ENCODE results near the gene ANKRD16.

Gene ANKRD16

DNA sequence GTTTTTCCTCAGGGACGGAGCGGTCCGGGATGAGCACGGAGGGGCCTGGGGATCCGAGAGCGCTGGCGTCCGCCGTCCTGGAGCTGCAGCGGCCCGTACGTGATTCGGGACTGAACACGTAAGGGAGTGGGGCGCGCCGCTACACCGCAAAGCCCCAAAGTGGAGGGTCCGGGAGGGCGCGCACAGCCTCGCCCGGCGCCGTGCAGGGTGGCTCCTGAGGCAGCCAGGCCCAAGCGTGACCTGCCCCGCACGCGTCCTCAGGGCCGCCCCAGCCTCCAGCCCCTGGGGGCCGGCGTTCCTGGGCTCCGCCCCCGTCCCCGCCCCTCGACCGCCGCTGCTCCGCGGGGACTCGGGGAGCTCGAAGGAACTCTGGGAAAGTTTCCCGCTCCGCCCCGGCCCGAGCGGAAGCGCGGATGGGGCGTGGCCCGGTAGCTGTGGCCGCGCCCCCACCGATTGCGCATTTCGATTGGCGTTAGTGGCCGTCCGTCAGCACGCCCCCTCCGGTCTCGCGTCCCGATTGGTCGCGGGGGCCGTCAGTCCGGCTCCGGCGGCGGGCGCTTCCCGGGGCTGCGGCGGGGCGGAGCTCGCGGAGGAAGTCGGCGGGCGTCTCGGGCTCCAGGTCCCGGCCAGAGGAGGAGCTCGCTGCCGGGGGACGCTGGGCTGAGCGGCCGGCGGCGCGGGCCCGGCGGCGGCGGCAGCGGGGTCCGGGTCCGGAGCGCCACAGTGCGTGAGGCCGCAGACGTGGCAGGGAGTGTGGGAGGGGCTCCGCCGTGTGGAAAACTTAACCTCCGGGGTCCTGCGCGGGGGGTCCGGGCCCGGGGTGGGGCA lies at the start of gene ANKRD16, which contains the start of gene FBH1:
TSS of gene ANKRD16 (minus strand) at position 270 of the 828 bp plus-strand sequence. CDS start 539 bp downstream, outside the sequence.
TSS of gene FBH1 (plus strand) at position 620 of the 828 bp plus-strand sequence. CDS start at position 723, 103 bp downstream.
- DNase-seq (peak; percentile 99), ATAC-seq (replicated peaks) (peak; percentile 86 to 88)
- Mint-ChIP-seq H3K4me3 (peak within 1 kb of the TSS; percentile 90 to 97), H3K4me1 (peaks cover 37 to 68% of the 10 kb centered on the region in 2 donors), H3K27ac (peak within 1 kb of the TSS; percentile 91), H3K9me3 (no peaks in the 10 kb centered on the region), H3K27me3 (no peaks in the 10 kb centered on the region), H3K36me3 (peaks cover 40 to 51% of the 10 kb centered on the region in 2 donors)

DNA sequence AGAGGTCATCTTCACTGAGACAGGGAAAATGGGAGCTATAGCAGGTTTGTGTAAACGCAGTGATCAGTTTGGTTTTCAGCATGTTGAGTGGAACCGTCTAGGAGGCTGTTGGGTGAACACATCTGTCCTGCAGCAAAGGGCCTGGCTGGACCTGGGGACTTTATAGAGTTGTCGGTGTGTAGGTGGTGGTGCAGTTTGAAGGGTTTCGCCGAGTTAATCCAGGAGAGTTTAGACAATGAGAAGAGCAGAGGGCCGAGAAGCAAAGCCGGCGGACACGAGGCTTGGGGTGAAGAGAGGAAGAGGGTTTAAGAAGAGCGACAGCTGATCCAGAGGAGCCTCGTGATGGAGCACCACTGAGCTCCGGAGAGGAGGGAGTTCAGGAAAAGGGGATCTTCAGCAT lies 48.6 kb upstream of the ANKRD16 start:
- DNase-seq (no peak), ATAC-seq (replicated peaks) (no peak)
- peak overlapping the region; percentile 6 for H3K27ac Mint-ChIP-seq
- H3K4me3 Mint-ChIP-seq, result no peak overlapping the region
- no peaks in the 10 kb centered on the region for H3K4me1 Mint-ChIP-seq
- no peaks in the 10 kb centered on the region for H3K9me3 Mint-ChIP-seq
- peaks cover 25 to 39% of the 10 kb centered on the region in 2 donors for H3K36me3 Mint-ChIP-seq
- no peaks in the 10 kb centered on the region for H3K27me3 Mint-ChIP-seq

DNA sequence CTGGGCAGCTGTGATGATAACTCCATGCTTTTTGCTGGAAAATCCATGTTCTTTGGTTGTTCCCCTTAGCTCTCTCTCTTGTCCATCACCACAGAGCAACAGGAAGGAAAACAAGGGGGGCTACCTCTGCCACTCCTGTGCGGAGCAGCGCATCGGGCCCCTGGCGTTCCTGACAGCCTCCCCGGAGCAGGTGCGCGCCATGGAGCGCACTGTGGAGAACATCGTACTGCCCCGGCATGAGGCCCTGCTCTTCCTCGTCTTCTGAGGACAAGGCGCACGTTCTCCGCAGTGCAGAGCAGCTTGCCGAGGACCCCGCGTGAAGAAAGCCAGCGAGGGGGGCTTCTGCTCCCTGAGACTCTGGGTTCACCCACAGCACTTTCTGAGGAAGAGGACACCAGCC lies 47.3 kb upstream of the ANKRD16 start:
- no peak overlapping the region for H3K27ac Mint-ChIP-seq
- H3K4me3 Mint-ChIP-seq, result no peak overlapping the region
- H3K36me3 Mint-ChIP-seq, result peaks cover 33 to 49% of the 10 kb centered on the region in 2 donors
- no peak for DNase-seq
- no peaks in the 10 kb centered on the region for H3K9me3 Mint-ChIP-seq
- no peak for ATAC-seq (replicated peaks)
- no peaks in the 10 kb centered on the region for H3K4me1 Mint-ChIP-seq
- no peaks in the 10 kb centered on the region for H3K27me3 Mint-ChIP-seq

DNA sequence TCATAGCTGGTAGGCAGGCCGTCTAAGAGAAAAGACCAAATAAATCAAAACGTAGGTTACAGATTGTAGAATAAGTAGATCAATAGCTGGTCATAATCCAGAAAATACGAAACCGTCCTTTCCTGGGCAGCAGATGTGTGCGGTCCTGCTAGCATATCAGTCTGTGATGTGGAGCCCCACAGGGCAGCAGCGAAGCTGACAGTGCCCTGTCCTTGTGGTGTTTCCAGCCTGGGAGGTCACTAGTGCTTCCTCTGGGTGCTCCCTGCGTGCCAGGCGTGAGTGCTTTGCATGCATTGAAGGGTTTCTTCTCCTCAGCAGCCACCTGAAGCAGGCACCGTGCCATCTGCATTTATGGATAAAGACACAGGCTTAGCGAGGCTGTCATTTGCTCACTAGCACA lies 45.9 kb upstream of the ANKRD16 start:
- no peak for ATAC-seq (replicated peaks)
- Mint-ChIP-seq H3K27ac (no peak overlapping the region), H3K4me1 (no peaks in the 10 kb centered on the region), H3K9me3 (no peaks in the 10 kb centered on the region), H3K27me3 (no peaks in the 10 kb centered on the region), H3K4me3 (no peak overlapping the region), H3K36me3 (peaks cover 36 to 61% of the 10 kb centered on the region in 2 donors)
- no peak for DNase-seq

DNA sequence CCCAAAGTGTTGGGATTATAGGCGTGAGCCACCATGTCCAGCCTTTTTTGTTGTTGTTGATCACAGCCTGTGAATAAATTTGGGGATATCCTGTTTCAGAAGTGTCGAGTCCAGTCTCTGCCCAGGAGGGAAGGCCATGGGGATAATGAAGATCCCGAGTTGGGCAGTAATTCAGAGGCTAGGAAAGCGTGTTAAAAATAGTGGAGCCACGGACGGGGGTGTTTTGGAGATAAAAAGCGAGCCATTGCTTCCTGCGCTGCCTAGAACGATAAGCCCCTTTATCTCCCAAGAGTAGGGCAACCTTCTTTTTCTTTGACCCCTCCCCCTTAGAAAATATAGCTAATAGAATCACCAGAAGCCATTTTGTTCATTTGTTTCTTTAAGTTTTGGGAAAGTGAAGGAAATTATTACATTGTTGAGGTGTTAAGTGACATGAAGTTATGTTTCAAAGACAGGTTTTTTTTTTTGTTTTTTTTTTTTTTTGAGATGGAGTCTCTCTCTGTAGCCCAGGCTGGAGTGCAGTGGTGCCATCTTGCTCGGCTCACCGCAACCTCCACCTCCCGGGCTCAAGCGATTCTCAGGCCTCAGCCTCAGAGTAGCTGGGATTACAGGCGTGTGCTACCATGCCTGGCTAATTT lies 44.3 kb upstream of the ANKRD16 start:
- Mint-ChIP-seq H3K4me1 (peaks cover 0 to under 1% of the 10 kb centered on the region in 2 donors), H3K27ac (peak overlapping the region; percentile 59), H3K36me3 (peaks cover 41 to 71% of the 10 kb centered on the region in 2 donors), H3K4me3 (no peak overlapping the region), H3K9me3 (no peaks in the 10 kb centered on the region), H3K27me3 (no peaks in the 10 kb centered on the region)
- DNase-seq, result no peak
- no peak for ATAC-seq (replicated peaks)

DNA sequence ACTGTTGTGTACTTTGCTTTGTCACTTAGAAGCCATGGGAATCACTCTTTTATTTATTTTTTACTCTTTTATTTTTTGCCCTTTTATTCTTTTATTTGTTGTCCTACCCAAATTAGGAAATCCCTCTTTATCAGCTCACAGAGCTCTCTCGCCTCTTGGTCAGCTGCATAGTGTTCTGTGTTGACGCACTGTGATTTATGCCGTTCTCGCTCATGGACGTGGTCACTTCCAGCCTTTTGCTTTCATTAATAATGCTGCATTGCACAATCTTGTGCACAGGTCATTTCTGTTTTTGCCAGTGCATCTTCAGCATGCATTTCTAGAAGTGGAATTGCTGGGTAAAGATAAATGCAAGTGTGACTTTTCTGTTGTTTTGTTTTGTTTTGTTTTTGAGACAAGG lies 42.7 kb upstream of the ANKRD16 start:
- H3K4me3 Mint-ChIP-seq, result no peak overlapping the region
- H3K36me3 Mint-ChIP-seq, result peaks cover 36 to 69% of the 10 kb centered on the region in 2 donors
- no peaks in the 10 kb centered on the region for H3K9me3 Mint-ChIP-seq
- no peak for ATAC-seq (replicated peaks)
- no peaks in the 10 kb centered on the region for H3K27me3 Mint-ChIP-seq
- H3K27ac Mint-ChIP-seq, result no peak overlapping the region
- DNase-seq, result no peak
- peaks cover 0 to 3% of the 10 kb centered on the region in 2 donors for H3K4me1 Mint-ChIP-seq

DNA sequence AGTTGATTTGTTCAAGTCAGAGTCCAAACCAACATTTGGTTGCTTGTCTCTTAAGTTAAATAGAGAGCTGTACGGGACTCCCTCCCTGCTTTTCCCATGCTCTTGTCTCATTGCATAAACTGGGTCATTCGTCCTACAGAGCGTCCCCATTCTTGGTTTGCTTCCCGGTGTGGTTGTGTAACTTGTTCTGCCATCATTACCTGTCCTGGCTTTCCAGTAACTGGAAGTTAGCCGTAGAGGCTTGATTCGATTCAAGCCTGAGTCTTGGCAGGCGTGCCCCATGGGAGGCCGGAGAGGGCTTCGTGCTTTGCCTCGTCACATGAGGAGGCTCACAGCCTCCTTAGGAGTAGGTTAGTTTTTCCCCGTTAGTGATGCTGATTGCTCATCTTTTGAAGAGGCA lies 40.6 kb upstream of the ANKRD16 start:
- H3K9me3 Mint-ChIP-seq, result no peaks in the 10 kb centered on the region
- H3K27ac Mint-ChIP-seq, result no peak overlapping the region
- no peak for ATAC-seq (replicated peaks)
- H3K4me3 Mint-ChIP-seq, result no peak overlapping the region
- H3K27me3 Mint-ChIP-seq, result no peaks in the 10 kb centered on the region
- no peak for DNase-seq
- H3K4me1 Mint-ChIP-seq, result peaks cover 0 to 3% of the 10 kb centered on the region in 2 donors
- peaks cover 35 to 62% of the 10 kb centered on the region in 2 donors for H3K36me3 Mint-ChIP-seq

DNA sequence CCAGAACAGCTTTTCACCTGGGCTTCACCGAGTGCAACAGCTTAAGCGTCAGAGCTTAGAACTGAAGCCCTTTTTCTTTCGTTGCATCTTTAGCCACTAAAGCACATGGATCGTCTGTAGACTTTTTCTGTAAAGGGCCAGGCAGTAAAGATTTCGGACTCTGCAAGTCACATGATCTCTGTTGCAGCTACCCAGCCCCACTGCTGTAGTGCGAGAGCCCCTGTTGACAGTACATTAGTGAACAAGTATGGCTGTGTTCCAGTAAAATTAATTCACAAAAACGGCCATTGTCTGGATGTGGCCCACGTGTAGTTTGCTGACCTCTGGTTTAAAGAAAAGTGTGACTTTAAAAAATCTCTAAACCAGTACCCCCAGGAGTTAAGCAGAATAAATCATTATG lies 39.7 kb upstream of the ANKRD16 start:
- Mint-ChIP-seq H3K36me3 (peaks cover 40 to 69% of the 10 kb centered on the region in 2 donors), H3K4me1 (peaks cover 0 to 3% of the 10 kb centered on the region in 2 donors), H3K27me3 (no peaks in the 10 kb centered on the region), H3K27ac (no peak overlapping the region), H3K4me3 (no peak overlapping the region), H3K9me3 (no peaks in the 10 kb centered on the region)
- ATAC-seq (replicated peaks) (no peak), DNase-seq (no peak)

DNA sequence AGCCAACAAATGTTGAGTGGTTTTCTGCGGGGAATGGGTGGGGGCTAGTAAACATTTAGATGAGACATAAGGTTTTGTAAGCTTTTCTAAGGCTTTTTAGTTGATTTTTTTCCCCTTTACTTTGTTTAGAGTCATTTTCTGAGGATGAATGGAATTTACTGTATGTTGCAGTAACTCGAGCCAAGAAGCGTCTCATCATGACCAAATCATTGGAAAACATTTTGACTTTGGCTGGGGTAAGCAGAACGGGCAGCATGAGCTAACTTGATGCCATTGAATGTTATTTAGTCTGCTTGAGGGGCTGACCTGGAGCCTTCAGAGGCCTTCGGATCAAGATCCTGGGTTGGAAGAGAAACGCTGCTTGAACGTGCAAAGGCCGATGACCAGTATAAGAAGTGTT lies 37.6 kb upstream of the ANKRD16 start:
- peaks cover 46 to 75% of the 10 kb centered on the region in 2 donors for H3K36me3 Mint-ChIP-seq
- no peak for ATAC-seq (replicated peaks)
- H3K4me3 Mint-ChIP-seq, result no peak overlapping the region
- peak overlapping the region; percentile 56 for H3K27ac Mint-ChIP-seq
- DNase-seq, result no peak
- no peaks in the 10 kb centered on the region for H3K9me3 Mint-ChIP-seq
- peaks cover 0 to 3% of the 10 kb centered on the region in 2 donors for H3K4me1 Mint-ChIP-seq
- H3K27me3 Mint-ChIP-seq, result no peaks in the 10 kb centered on the region

DNA sequence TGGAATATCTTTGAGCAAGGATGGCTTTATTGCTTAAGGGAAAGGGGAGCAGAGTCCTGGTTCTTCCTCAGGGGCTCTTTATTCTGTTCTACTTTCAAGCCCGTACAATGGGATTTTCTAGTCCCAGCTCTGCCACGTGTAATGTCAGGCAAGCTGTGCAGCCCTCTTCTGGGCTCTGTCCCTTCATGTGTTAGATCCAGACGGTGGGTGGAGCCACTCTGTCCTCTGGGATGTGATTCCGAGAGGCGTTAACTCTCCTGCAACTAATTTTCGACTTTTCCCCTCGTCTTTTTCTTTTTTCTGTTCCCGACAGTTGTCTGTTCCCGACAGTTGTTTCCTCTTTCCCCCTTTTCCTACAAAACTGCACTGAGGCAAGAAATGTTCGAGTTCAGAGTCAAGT lies 35.2 kb upstream of the ANKRD16 start:
- Mint-ChIP-seq H3K4me1 (peaks cover 0 to 7% of the 10 kb centered on the region in 2 donors), H3K27ac (no peak overlapping the region), H3K36me3 (peaks cover 48 to 71% of the 10 kb centered on the region in 2 donors), H3K9me3 (no peaks in the 10 kb centered on the region), H3K4me3 (no peak overlapping the region), H3K27me3 (no peaks in the 10 kb centered on the region)
- no peak for DNase-seq
- no peak for ATAC-seq (replicated peaks)

DNA sequence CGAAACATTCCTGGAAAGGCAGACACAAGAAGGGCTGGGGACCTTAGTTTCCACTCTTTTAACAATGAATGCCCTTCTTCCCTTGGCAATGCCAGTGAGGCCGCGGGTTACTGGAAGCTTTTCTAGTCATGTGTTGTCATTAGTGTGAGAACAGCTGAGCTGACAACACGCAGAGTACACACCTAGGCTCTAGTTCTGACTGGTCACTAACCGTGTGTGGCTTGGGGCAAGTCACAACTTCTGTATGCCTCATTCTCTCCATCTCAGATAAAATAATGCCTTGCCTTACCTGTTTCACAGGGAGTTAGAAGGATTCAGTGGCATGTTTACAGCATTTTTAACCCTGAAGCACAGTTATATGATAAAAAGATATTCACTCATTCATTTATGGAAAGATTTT lies 32.1 kb upstream of the ANKRD16 start:
- DNase-seq (no peak), ATAC-seq (replicated peaks) (no peak)
- no peaks in the 10 kb centered on the region for H3K27me3 Mint-ChIP-seq
- peaks cover 0 to 3% of the 10 kb centered on the region in 2 donors for H3K4me1 Mint-ChIP-seq
- H3K9me3 Mint-ChIP-seq, result no peaks in the 10 kb centered on the region
- no peak overlapping the region for H3K4me3 Mint-ChIP-seq
- H3K36me3 Mint-ChIP-seq, result peaks cover 52 to 69% of the 10 kb centered on the region in 2 donors
- no peak overlapping the region for H3K27ac Mint-ChIP-seq

DNA sequence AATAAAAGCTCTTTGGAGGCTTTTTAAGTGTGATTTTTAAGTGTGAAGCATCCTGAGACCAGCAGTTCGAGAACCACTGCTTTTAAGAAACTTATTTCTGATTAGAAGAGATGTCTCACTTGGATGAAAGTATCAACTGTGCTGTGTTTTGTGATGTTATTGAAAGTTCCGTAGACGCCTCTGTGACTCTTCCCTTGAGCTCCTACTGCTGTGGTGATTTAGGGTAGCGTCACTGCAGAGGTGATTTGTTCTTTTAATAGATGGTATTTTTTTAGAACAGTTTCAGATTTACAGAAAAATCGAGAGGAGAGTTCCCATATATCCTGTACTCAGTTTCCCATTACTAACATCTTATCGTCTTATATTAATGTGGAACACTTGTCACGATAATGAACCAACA lies 29.9 kb upstream of the ANKRD16 start:
- peaks cover 0 to 5% of the 10 kb centered on the region in 2 donors for H3K4me1 Mint-ChIP-seq
- ATAC-seq (replicated peaks) (no peak), DNase-seq (no peak)
- peaks cover 60 to 79% of the 10 kb centered on the region in 2 donors for H3K36me3 Mint-ChIP-seq
- H3K9me3 Mint-ChIP-seq, result no peaks in the 10 kb centered on the region
- peak overlapping the region; percentile 42 for H3K27ac Mint-ChIP-seq
- no peaks in the 10 kb centered on the region for H3K27me3 Mint-ChIP-seq
- H3K4me3 Mint-ChIP-seq, result no peak overlapping the region

DNA sequence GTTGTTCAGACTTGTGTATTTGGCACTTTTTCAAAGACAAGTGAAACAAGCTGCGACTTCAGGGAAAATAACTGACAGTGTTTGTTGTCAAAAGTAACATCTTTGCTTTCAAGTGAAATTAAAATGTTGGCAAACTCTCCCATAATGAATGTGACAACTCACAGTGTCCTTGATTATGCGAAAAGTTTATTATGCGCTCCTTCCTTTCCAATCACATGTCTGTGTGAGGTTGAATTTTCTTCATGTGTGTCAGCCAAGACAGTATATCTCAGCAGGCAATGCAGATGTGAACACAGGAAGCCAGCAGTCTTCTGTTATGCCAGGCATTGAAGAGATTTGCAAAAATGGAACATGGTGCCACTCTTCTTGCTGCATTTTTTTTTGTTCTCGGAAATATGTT lies 29.1 kb upstream of the ANKRD16 start:
- Mint-ChIP-seq H3K36me3 (peaks cover 58 to 77% of the 10 kb centered on the region in 2 donors), H3K4me3 (no peak overlapping the region), H3K27me3 (no peaks in the 10 kb centered on the region), H3K27ac (no peak overlapping the region), H3K4me1 (peaks cover 0 to 5% of the 10 kb centered on the region in 2 donors), H3K9me3 (no peaks in the 10 kb centered on the region)
- DNase-seq (no peak), ATAC-seq (replicated peaks) (no peak)

DNA sequence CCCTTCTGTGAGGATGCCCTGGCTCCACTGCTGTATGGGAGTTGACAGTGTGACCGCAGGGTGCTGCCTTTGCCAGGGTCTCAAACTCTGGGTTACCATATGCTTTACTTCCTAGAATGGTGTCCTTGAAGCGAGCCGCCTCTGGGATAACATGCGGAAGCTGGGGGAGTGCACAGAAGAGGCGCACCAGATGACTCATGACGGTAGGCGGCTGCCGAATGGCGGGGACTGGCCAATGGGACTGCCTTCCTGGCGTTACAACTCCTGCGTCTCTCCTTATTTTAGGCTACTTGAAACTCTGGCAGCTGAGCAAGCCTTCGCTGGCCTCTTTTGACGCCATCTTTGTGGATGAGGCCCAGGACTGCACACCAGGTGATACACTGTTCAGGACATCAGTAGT lies 27.6 kb upstream of the ANKRD16 start:
- no peak overlapping the region for H3K27ac Mint-ChIP-seq
- H3K4me1 Mint-ChIP-seq, result peaks cover 0 to 5% of the 10 kb centered on the region in 2 donors
- H3K36me3 Mint-ChIP-seq, result peaks cover 52 to 73% of the 10 kb centered on the region in 2 donors
- ATAC-seq (replicated peaks) (no peak), DNase-seq (no peak)
- H3K9me3 Mint-ChIP-seq, result no peaks in the 10 kb centered on the region
- no peaks in the 10 kb centered on the region for H3K27me3 Mint-ChIP-seq
- no peak overlapping the region for H3K4me3 Mint-ChIP-seq

DNA sequence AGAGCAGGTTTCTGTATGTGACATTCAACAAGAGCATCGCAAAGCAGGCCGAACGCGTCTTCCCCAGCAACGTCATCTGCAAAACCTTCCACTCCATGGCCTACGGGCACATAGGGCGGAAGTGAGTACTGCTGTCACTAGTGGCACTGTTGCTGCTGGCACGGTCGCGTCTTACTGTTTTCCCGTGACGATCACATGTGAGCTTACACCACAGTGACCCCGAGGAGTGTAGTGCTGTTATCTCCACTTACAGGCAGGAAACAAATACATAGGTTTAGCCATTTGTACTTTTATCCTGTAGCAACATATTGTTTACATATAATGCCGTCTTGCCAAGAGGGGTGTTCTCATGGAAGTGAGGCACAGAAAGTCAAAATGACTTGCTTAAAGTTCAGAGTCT lies 25.8 kb upstream of the ANKRD16 start:
- Mint-ChIP-seq H3K27ac (no peak overlapping the region), H3K27me3 (no peaks in the 10 kb centered on the region), H3K4me3 (no peak overlapping the region), H3K4me1 (peaks cover 2 to 6% of the 10 kb centered on the region in 2 donors), H3K36me3 (peaks cover 57 to 73% of the 10 kb centered on the region in 2 donors), H3K9me3 (no peaks in the 10 kb centered on the region)
- ATAC-seq (replicated peaks) (no peak), DNase-seq (no peak)

Measured in stimulated activated naive B cell treated with anti-CD40 and anti-IgM and Interleukin-4, amounts not matched to agents 10 μg/mL and 1 μg/mL and 100 μg/mL, for 72 hours (primary cell).